ENCODE data around the gene IL1RAPL1.

DNA sequence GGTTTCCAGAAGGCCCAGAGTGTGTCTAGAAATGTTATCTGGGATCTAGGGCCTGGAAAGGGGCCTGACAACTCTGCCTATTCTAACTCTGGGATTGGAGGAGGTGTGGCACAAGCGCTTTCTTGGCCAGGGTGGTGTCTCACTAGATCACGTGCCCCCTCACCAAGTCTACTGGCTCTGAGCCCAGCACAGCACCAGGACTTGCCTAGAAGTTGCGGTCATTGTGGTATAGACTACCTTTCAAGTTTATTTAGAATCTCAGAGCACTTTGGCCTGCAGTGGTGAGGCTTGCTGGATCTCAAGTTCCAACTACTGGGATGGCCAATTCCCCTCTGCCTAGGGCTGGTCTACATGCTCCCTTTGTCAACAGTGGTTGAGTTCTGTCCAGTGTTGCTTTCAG, 1404.8 kb downstream of the IL1RAPL1 start:
- TF ChIP-seq EP300 (IDR thresholded peaks at IDR 0.05): no peak
- TF ChIP-seq POLR2A (IDR thresholded peaks at IDR 0.05): no peak
- TF ChIP-seq, protein P1, sequence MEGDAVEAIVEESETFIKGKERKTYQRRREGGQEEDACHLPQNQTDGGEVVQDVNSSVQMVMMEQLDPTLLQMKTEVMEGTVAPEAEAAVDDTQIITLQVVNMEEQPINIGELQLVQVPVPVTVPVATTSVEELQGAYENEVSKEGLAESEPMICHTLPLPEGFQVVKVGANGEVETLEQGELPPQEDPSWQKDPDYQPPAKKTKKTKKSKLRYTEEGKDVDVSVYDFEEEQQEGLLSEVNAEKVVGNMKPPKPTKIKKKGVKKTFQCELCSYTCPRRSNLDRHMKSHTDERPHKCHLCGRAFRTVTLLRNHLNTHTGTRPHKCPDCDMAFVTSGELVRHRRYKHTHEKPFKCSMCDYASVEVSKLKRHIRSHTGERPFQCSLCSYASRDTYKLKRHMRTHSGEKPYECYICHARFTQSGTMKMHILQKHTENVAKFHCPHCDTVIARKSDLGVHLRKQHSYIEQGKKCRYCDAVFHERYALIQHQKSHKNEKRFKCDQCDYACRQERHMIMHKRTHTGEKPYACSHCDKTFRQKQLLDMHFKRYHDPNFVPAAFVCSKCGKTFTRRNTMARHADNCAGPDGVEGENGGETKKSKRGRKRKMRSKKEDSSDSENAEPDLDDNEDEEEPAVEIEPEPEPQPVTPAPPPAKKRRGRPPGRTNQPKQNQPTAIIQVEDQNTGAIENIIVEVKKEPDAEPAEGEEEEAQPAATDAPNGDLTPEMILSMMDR (IDR thresholded peaks at IDR 0.05): no peak
- TF ChIP-seq POLR2AphosphoS5 (IDR thresholded peaks at IDR 0.05): no peak

Measured in suprapubic skin (tissue), 4 donors.